Ishikawa (cell line): ENCODE results near the gene PMM1.

Experiments
- CEBPB ChIP-seq: IDR thresholded peaks from 2 replicates; pipeline ENCODE4 v1.6.1; 2012
- CREB1 ChIP-seq: IDR thresholded peaks from 2 replicates; pipeline ENCODE4 v1.6.1; 2012; ENCODE audit warnings: low read depth
- EGR1 ChIP-seq: IDR thresholded peaks from 2 replicates; pipeline ENCODE4 v1.6.1; 2012
- EP300 ChIP-seq: IDR thresholded peaks from 2 replicates; pipeline ENCODE4 v1.6.1; 2012; ENCODE audit warnings: borderline replicate concordance
- FOXM1 ChIP-seq: IDR thresholded peaks from 2 replicates; pipeline ENCODE4 v1.6.1; 2012; ENCODE audit warnings: low read depth, borderline replicate concordance
- MAX ChIP-seq: IDR thresholded peaks from 2 replicates; pipeline ENCODE4 v1.6.1; 2012
- NFIC ChIP-seq: IDR thresholded peaks from 2 replicates; pipeline ENCODE4 v1.6.1; 2012
- RAD21 ChIP-seq: IDR thresholded peaks from 2 replicates; pipeline ENCODE4 v1.6.1; 2012; ENCODE audit warnings: low read depth
- REST ChIP-seq: IDR thresholded peaks from 2 replicates; pipeline ENCODE4 v1.6.1; 2012; ENCODE audit warnings: low read depth, mild to moderate bottlenecking
- TAF1 ChIP-seq: IDR thresholded peaks from 2 replicates; pipeline ENCODE4 v1.6.1; 2012; ENCODE audit warnings: low read depth, mild to moderate bottlenecking
- TCF12 ChIP-seq: IDR thresholded peaks from 2 replicates; pipeline ENCODE4 v1.6.1; 2012; ENCODE audit warnings: low read depth
- TEAD4 ChIP-seq: IDR thresholded peaks from 2 replicates; pipeline ENCODE4 v1.6.1; 2012
- USF1 ChIP-seq: IDR thresholded peaks from 2 replicates; pipeline ENCODE4 v1.6.1; 2012
- YY1 ChIP-seq: IDR thresholded peaks from 2 replicates; pipeline ENCODE4 v1.6.1; 2012; ENCODE audit warnings: low read depth
- ZBTB7A ChIP-seq: IDR thresholded peaks from 2 replicates; pipeline ENCODE4 v1.6.1; 2012; ENCODE audit warnings: low read depth

Gene PMM1

GRCh38 chr22:41534219-41534618 is 55.4 kb downstream of the PMM1 start:
- TF ChIP-seq CREB1: no peak
- no peak for TF ChIP-seq USF1
- no peak for TF ChIP-seq MAX
- TF ChIP-seq TEAD4: no peak
- no peak for TF ChIP-seq REST
- no peak for TF ChIP-seq FOXM1
- no peak for TF ChIP-seq NFIC
- TF ChIP-seq CEBPB: no peak
- TF ChIP-seq TCF12: no peak
- TF ChIP-seq TAF1: no peak
- no peak for TF ChIP-seq RAD21
- no peak for TF ChIP-seq YY1
- TF ChIP-seq EP300: no peak
- TF ChIP-seq ZBTB7A: no peak
- no peak for TF ChIP-seq EGR1

GRCh38 chr22:41532908-41533825 is 56.5 kb downstream of the PMM1 start:
- TF ChIP-seq MAX (no peak), RAD21 (peak; percentile 35; the same call in 1 of the 2 replicates)

GRCh38 chr22:41531715-41532477 is 57.7 kb downstream of the PMM1 start:
- TF ChIP-seq FOXM1 (no peak), NFIC (no peak), CREB1 (no peak), TAF1 (no peak), YY1 (no peak), CEBPB (no peak), ZBTB7A (no peak), EP300 (no peak), EGR1 (no peak), TCF12 (no peak), TEAD4 (no peak), USF1 (no peak), RAD21 (no peak), MAX (no peak)

GRCh38 chr22:41530890-41531714 is 58.5 kb downstream of the PMM1 start:
- TF ChIP-seq RAD21: no peak

GRCh38 chr22:41528938-41529561 is 60.6 kb downstream of the PMM1 start:
- no peak for TF ChIP-seq EP300
- TF ChIP-seq REST: no peak
- TF ChIP-seq CREB1: no peak
- no peak for TF ChIP-seq FOXM1
- no peak for TF ChIP-seq ZBTB7A
- TF ChIP-seq TAF1: no peak
- no peak for TF ChIP-seq EGR1
